Mucosa of descending colon (tissue), 3 donors: ENCODE measurements around the gene RAB15. TPM values are rescaled to one million over a fixed set of nuclear protein-coding genes. Genes with fewer than 3 reads are reported as not detected.

Experiments used
- ATAC-seq: fragments of 200-7000 bp; cut with Tn5 transposase; one replicate; pipeline ENCODE4 v1.9.1; 2020; ENCODE audit warnings: mild to moderate bottlenecking, moderate library complexity
- DNase-seq, 3 donors: peaks; one replicate each; pipeline ENCODE4 v3.0.0-alpha.2; 2020
- H3K36me3 ChIP-seq: fragments of 200-600 bp; one replicate; pipeline ENCODE4 v1.8.0; 2021; ENCODE audit warnings: low read depth, mild to moderate bottlenecking
- H3K4me1 ChIP-seq: fragments of 200-600 bp; one replicate; pipeline ENCODE4 v1.8.0; 2021; ENCODE audit warnings: low read depth, mild to moderate bottlenecking
- H3K4me3 ChIP-seq: fragments of 200-600 bp; one replicate; pipeline ENCODE4 v1.8.0; 2021; ENCODE audit warnings: mild to moderate bottlenecking
- H3K9me3 ChIP-seq: fragments of 200-600 bp; one replicate; pipeline ENCODE4 v1.8.0; 2021; ENCODE audit warnings: mild to moderate bottlenecking
- CTCF ChIP-seq: fragments of 200-600 bp; IDR thresholded peaks from one replicate; pipeline ENCODE4 v1.8.0; 2022; ENCODE audit warnings: antibody characterized with exemption, mild to moderate bottlenecking
- intact Hi-C, 2 donors: fragments of 100-400 bp; cut with DNase I in 1 of 2; cut with micrococcal nuclease in 1 of 2; formaldehyde crosslinking; loops; one replicate each; pipeline versions ENCODE4 v1.11.0 to v1.11.1; 2022; cut with DNase I, micrococcal nuclease
- total RNA-seq, 3 donors: library from RNA; stranded (reverse); fragmentation: NEBNext Ultra II Directional in 2 of 3; extraction: Animal tissue kit (Norgen Biotek cat#: 25700) in 2 of 3; gene quantifications; one replicate each; pipeline versions ENCODE4 v1.2.1 to v1.2.4, GENCODE V29; 2021 to 2023
- donor health status: DM: no; HTN: no; CAD: no; lungs with moderate emphysema.
- donor health status: DM: no; HTN: no; CAD: no.
- donor health status: DM: no; HTN: yes; CAD: no.

RAB15 gene
- total RNA-seq, 3 donors from 2014 or later = 21.2 to 46.1 (median 24.0) TPM

GRCh38 chr14:64935508-64935907, 36.6 kb downstream of the RAB15 start:
- no peak for TF ChIP-seq CTCF
- Histone ChIP-seq H3K9me3 (no peaks in the 10 kb centered on the region), H3K4me1 (peaks cover 21% of the 10 kb centered on the region), H3K36me3 (no peaks in the 10 kb centered on the region), H3K4me3 (no peak overlapping the region)
- intact Hi-C loops = no loop called here
- DNase-seq (peak in 1 of 3 donors; percentile 1), ATAC-seq (no peak)

- no peak overlapping the region for H3K4me3 ChIP-seq
- DNase-seq = no peak
- no peak for TF ChIP-seq CTCF
- H3K4me1 ChIP-seq = peaks cover 21% of the 10 kb centered on the region
- no peaks in the 10 kb centered on the region for H3K9me3 ChIP-seq
- H3K36me3 ChIP-seq = no peaks in the 10 kb centered on the region
- no peak for ATAC-seq
- intact Hi-C loops = no loop called here
Observed at GRCh38 chr14:64934338-64934929, 37.7 kb downstream of the RAB15 start.

GRCh38 chr14:64932231-64932630, 39.9 kb downstream of the RAB15 start:
- Histone ChIP-seq H3K36me3 (no peaks in the 10 kb centered on the region), H3K4me1 (peaks cover 22% of the 10 kb centered on the region), H3K4me3 (no peak overlapping the region), H3K9me3 (no peaks in the 10 kb centered on the region)
- no peak for DNase-seq
- ATAC-seq = no peak
- no peak for TF ChIP-seq CTCF
- intact Hi-C loops = no loop called here

GRCh38 chr14:64931123-64931522, 41.0 kb downstream of the RAB15 start:
- no peak for ATAC-seq
- intact Hi-C loops = no loop called here
- H3K4me1 ChIP-seq = peaks cover 22% of the 10 kb centered on the region

GRCh38 chr14:64930085-64930843, 41.9 kb downstream of the RAB15 start:
- TF ChIP-seq CTCF = no peak
- peaks cover 22% of the 10 kb centered on the region for H3K4me1 ChIP-seq
- ATAC-seq (peak; percentile 79), DNase-seq (no peak)
- no peaks in the 10 kb centered on the region for H3K9me3 ChIP-seq
- H3K4me3 ChIP-seq = no peak overlapping the region
- H3K36me3 ChIP-seq = no peaks in the 10 kb centered on the region
- intact Hi-C loops = no loop called here

More at GRCh38 chr14:64931123-64931522, 41.0 kb downstream of the RAB15 start:
- no peak overlapping the region for H3K4me3 ChIP-seq
- no peak for TF ChIP-seq CTCF
- no peaks in the 10 kb centered on the region for H3K36me3 ChIP-seq
- no peaks in the 10 kb centered on the region for H3K9me3 ChIP-seq
- no peak for DNase-seq
